ENCODE results near the gene CENPN. TPM values are rescaled to one million over a fixed set of nuclear protein-coding genes. Genes with fewer than 3 reads are reported as not detected.

CENPN gene, protein sequence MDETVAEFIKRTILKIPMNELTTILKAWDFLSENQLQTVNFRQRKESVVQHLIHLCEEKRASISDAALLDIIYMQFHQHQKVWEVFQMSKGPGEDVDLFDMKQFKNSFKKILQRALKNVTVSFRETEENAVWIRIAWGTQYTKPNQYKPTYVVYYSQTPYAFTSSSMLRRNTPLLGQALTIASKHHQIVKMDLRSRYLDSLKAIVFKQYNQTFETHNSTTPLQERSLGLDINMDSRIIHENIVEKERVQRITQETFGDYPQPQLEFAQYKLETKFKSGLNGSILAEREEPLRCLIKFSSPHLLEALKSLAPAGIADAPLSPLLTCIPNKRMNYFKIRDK
- polyA plus RNA-seq (2012; ENCODE audit: insufficient read depth, insufficient read length) = 151 TPM

DNA sequence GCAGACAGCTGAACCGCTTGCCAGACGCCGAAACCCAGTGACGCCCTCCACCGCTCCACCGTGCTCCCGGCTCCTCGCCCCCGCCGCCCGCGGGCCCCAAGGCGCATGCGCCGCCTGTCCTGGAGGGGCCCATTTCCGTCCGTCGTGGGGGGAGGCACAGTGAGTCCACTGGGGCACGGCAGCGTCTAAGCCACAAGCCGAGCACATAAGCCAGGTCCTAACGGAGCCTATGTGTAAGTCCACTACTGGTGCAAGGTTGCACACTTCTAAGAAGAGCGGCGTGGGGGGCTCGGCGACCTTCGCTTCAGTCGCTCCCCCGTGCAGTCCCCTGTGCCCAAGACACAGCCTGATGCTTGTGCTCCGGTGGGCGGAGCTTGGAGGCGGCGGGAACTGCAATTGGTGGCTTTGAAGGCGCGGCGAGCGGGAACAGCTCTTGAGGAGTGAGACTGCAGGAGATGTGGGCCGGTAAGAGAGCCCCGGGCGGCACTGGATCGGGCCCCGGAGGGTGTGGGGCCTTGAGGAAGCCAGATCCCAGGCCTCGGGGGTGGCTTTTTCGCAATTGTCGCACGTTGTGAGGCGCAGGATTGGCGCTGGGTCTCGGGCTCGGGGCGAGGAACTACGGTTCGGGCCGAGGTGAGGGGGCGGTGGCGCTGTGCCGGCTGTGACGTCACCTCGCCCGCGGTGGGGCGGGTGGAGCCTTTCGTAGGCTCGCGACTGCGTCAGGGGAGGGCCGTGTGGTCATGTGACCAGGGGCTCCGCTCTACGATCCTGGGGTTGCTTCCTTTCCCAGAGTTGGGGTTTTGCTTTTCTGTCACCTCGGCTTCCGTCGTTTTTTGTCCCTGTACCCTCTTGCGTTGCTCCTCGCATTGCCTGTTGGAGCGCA lies at the start of gene CENPN, which contains the start of gene CMC2:
CENPN (plus strand) TSS at position 402 of the 883 bp plus-strand sequence. CDS start 4,726 bp downstream, outside the sequence.
CMC2 (minus strand) TSS at position 73 of the 883 bp plus-strand sequence. CDS start 9,491 bp downstream, outside the sequence.
- peak; percentile 97 for DNase-seq (ENCODE audit: low read depth, low spot score)
- peak within 1 kb of the TSS; percentile 88 for H3K4me3 ChIP-seq (ENCODE audit: low read length)

DNA sequence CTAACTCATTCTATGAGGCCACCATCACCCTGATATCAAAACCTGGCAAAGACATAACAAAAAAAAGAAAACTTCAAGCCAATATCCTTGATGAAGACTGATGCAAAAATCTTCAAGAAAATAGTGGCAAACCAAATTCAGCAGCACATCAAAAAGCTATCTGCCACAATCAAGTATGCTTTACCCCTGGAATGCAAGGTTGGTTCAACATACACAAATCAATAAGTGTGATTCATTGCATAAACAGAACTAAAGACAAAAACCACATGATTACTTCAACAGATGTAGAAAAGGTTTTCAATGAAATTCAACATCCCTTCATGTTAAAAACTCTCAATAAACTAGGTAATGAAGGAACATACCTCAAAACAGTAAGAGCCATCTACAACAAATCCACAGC lies 48.7 kb upstream of the CENPN start:
- no peak overlapping the region for H3K4me3 ChIP-seq (ENCODE audit: low read length)
- no peak for DNase-seq (ENCODE audit: low read depth, low spot score)

DNA sequence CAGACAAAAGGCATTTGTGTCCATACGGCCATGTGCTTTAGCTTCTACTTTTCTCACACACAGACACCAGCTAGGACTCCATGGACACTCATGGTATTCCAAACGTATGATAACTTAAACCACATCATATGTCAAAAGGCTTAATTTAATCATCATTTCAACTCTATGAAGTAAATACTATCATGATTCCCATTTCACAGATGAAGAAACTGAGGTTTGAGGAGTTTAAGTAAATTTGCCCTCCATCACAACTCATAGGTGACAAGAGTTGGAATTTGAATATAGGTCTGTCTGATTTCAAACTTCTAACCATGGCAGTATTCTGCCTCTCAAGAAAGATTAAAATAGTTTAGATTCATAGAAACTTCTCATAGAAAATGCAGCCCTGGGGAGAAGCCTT lies 44.1 kb upstream of the CENPN start:
- no peak overlapping the region for H3K4me3 ChIP-seq (ENCODE audit: low read length)
- DNase-seq (ENCODE audit: low read depth, low spot score) = no peak

DNA sequence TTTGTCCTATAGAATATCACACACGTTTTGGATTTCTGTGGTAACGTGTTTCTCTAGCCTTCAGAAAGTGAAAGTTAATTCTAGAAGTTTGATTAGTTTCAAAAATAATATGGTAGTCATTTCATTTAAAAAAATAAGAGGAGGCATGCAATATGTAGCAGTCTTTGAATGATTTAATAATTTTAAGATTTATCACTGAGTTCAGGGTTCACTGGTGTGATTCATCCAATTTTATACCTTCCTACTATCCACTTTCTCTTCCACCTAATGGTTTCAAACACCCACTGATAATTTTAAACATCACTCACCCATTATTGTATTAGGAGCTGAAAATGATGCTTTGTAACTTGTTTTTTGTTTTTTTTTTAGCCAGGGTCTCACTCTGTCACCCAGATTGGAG lies 42.7 kb upstream of the CENPN start:
- no peak overlapping the region for H3K4me3 ChIP-seq (ENCODE audit: low read length)
- no peak for DNase-seq (ENCODE audit: low read depth, low spot score)

DNA sequence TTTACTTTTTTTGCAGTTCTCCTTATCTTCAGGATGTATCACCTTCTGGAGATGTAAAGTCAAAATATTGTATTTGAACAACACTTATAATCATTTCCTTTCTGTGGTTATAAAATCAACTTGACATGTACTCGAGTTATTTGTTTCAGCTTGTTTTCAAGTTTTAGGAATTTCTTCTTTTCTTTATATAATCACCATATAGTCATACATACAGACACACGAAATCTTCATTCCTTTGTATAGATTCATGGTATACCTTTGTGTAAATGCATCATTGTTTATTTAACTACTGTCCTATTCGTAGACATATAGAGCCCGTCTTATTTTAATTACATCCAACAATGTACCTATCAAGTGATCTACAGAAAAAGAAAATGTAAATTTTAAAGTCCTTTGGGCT lies 40.4 kb upstream of the CENPN start:
- DNase-seq (ENCODE audit: low read depth, low spot score) = no peak
- no peak overlapping the region for H3K4me3 ChIP-seq (ENCODE audit: low read length)

DNA sequence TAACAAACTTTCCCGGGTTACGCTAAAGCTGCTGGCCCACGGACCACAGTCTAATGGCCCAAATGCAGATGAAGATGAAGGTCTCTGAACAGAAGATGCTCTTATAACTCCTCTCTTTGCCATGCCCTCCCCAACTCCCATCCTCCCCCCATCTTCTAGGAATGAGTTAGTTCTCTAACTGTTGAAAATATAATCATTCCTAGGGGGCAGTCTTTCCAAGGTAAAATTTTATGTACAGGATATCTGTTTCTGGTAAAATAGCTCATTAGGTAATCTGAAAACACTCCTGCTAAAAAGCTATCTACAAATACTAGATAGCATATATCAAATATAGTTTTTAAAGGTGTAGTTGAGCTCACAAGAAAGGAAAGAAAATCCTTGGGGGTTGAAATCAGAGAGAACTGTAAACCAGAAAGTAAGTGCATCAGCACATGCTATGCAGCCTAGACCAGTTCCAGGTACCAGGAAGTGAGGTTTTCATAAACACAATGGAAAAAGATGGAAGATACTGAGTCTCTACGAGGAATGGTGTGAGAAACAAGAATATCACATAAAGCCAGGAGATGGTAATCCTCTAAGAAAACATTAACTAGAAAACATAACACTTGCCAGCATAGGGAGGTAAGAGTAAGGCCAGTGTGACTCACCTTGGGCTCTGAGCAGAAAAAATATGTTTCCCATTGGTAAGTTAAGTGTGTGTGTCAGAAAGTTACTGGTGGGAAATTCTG lies 38.5 kb upstream of the CENPN start:
- no peak for DNase-seq (ENCODE audit: low read depth, low spot score)
- no peak overlapping the region for H3K4me3 ChIP-seq (ENCODE audit: low read length)

DNA sequence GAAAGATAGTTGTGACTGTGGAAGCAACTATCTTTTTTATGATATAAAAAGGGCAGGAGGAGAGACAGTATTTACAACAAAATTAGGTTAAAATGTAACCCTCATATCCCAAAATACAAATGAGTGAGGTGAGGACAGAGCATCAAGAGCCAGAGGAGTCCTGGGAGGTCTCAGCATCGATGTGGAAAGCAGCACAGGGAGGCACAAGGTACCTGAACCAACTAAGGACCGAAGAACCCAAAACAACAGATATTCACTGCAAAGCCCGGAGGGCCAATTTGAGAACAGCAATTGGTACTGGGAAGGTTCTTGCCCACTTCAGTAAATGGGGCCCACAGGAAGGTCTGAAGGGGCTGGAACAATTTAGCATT lies 37.9 kb upstream of the CENPN start:
- DNase-seq (ENCODE audit: low read depth, low spot score) = no peak

DNA sequence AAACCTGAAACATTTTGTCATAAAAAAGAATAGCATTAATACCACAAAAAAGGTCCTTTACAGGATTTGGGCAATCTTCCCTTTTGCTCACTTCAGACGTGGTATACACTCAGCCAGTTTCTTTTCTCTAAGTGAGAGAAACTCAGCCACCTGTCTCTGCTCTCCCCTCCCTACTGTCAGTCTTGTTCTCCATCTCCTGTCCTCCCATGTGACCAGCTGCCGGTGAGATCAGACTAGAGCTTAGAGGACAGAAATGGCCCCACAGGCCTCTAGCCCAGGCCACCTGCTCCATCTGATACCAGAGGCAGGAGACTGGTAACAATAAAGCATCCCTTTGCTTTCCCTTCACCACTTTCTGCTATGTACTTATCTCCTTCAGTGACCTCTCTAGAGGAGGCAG lies 35.2 kb upstream of the CENPN start:
- H3K4me3 ChIP-seq (ENCODE audit: low read length) = no peak overlapping the region
- no peak for DNase-seq (ENCODE audit: low read depth, low spot score)

More for the DNA sequence above, 37.9 kb upstream of the CENPN start:
- H3K4me3 ChIP-seq (ENCODE audit: low read length) = no peak overlapping the region

DNA sequence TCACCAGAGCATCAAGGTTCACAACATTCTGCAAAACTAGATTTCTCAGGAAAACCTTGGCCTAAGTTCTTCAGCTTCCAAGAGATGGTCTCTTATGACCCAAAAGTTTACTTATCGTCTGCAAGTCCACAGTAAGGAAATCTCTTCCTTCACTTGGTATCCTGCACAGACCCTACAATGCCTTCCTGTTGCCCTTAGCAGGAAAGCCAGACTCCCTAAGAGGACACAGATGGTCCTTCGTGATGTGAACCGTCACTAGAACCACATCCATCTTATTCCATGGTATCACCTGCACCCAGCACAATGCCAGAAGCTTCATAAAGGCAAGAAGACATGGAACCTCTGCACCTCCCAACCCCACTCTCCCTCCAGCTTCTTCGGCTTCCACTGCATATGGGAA lies 34.4 kb upstream of the CENPN start:
- no peak for DNase-seq (ENCODE audit: low read depth, low spot score)
- no peak overlapping the region for H3K4me3 ChIP-seq (ENCODE audit: low read length)

DNA sequence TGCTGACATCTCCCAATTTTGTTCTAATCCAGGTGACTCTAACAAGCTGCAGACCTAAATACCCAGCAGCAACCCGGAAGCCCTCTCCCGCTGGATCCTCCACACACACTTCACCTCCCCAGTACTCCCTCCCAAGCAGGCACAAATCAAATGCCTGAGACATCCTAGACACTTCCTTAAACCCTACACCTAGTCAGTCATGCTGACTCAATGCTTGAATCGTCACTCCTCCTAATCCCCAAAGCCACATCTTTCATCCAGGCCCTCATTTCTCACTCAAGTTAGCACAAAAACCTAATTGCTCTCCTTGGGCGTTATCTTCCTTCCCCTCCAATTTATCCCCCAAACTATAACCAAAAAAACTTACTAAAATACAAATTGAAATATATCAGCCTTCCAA lies 33.0 kb upstream of the CENPN start:
- DNase-seq (ENCODE audit: low read depth, low spot score) = no peak

DNA sequence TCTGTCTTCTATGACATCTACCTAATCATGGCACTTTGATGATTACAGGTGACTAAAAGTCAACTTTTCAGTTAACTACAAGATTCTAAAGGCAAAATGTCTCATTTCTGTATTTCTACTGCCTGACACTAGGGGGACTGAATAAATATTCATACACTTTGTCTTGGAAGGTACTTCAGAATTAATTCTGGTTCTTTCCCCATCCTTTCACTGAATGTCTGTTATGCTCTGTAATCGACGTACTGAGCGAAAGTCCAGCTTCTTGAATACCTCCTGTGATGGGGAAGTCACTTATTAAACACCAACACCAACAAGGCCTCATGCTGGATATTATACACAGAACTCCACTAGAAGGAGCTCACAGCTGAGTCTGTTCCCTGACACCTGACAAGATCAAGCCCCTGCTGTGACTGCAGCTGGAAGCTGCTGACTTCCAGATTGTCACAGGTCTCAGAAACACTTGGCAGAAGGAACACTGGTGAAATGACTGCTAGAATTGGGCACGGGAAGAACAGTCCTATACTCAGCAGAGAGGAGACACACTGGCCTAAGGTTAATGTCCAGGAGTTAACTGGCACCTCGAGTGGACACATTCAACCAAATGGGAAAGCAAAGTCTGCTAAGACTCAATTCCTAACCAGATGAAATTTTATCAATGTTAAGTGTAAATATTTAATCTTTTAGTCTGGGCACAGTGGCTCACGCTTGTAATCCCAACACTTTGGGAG lies 32.2 kb upstream of the CENPN start:
- H3K4me3 ChIP-seq (ENCODE audit: low read length) = no peak overlapping the region
- no peak for DNase-seq (ENCODE audit: low read depth, low spot score)

More for the DNA sequence above, 33.0 kb upstream of the CENPN start:
- no peak overlapping the region for H3K4me3 ChIP-seq (ENCODE audit: low read length)

DNA sequence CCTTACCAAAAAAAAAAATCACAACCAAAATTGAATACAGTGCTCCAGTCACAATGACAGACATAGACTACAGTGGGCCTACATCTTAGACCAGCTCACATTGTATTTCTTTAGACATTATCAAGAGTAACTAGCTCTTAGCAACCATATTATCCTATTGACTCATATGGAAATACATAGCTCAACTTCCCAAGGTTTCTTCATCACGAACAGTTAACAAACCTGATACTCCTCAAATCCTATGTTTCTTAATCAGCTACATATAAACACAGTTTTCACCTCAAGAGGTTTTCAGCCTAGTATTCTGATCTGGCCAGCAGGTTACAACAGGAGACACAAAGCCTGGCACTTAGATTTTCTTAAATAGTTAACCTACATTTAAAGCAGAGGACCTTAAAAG lies 30.1 kb upstream of the CENPN start:
- no peak overlapping the region for H3K4me3 ChIP-seq (ENCODE audit: low read length)
- no peak for DNase-seq (ENCODE audit: low read depth, low spot score)

DNA sequence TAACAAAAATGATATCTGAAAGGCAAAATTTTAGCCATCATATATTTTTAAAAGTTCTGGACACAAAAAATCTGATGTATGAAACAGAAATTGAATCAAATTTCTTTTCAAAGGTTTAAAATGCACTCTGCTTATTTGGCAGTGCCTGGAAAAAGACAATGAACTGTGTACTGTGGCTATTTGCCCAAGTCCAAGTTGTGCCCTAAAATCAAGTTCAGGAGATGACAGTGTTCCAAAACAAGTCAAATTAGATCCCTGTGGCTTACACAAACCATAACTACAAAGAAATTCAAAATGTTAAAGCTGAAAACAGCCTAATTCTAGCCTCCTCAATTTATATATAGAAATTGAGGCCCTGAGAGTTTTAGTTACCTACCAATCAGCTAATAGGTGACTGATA lies 25.9 kb upstream of the CENPN start:
- no peak for DNase-seq (ENCODE audit: low read depth, low spot score)

DNA sequence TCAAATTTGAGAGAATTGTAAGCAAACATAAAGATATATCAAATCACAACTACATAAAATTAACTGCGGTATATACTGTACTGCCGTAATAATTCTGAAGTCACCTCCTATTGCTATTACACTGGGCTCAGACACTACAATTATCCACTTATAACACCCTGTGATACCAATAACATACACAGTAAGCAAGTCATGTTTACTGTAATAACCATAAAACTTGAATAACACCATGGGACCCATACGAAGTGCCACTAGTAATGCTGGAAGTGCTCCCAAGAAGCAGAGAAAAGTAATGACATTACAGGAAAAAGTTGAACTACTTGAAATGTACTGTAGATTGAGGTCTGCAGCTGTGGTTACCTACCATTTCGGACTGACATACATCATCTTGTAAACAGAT lies 24.4 kb upstream of the CENPN start:
- DNase-seq (ENCODE audit: low read depth, low spot score) = no peak
- H3K4me3 ChIP-seq (ENCODE audit: low read length) = no peak overlapping the region

More for the DNA sequence above, 25.9 kb upstream of the CENPN start:
- no peak overlapping the region for H3K4me3 ChIP-seq (ENCODE audit: low read length)

DNA sequence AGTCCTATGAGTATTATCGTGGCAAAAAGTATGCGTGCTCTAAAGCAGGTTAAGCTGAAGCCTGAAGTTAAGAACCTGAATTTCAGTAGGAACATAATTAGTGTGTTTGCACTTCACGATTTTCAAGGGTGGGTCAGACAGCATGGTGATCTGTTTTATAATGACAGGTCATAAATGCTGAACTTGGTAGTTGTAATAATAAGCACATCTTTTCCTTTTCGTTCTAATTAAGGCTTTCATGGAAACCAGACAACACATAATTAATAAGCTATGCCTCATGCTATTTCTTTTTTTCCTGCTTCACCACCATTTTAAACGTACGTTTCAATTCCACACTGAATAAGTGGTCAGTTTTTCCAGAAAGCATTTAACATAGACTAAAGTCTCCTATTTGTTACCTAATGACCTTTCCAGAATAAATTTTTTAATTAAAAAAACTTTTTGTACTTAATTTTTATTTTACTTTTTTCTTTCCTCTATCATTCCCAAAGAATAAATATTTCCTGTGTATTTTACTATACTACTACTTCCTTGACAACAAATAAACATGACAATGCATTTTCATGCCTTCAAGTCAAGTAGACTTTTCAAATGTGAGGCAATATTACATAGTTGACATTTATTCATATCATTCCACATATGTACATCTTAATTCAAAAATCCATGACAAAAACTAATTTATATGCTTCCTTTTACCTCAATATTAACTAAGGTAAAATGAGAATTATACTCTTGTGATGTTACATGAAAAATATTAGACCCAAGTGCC lies 22.7 kb upstream of the CENPN start:
- DNase-seq (ENCODE audit: low read depth, low spot score) = no peak
- no peak overlapping the region for H3K4me3 ChIP-seq (ENCODE audit: low read length)

DNA sequence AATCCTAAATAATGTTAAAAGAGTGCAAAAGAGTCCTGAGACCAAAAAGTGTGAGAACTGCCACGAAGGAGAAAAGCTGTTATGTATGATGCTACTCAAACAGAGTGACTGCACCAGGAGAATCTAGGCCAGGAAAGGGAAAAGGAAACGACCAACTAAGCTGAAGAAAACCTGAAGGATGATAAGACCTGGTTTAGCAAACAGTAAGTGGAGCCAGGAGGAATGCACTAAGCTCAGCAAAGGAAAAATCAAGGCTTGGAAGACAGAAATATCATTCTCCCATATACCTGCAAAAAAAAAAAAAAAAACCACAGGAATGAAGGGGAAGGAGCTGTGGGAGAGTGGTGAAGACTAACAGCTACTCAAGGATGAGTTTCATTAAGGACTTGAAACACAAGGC lies 21.4 kb upstream of the CENPN start:
- DNase-seq (ENCODE audit: low read depth, low spot score) = no peak
- H3K4me3 ChIP-seq (ENCODE audit: low read length) = no peak overlapping the region

DNA sequence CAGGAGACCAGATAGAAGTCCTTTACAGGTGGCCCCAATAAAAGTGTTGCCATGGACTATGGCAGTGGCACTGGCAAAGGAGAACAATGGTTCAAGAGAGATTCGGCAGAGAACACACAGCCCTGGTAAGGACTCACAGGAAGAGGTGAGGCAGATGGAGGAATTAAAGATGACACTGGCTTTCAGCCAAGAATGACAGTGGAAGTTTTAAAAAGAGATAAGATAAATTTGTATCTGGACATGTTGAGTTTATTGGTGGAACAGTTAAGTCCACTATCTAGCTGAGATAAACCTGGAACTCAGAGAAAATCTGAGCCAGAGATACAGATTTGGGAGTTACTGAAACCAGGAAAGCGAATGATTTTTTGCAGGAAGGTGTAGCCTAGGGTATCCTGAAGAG lies 20.5 kb upstream of the CENPN start:
- no peak for DNase-seq (ENCODE audit: low read depth, low spot score)
- no peak overlapping the region for H3K4me3 ChIP-seq (ENCODE audit: low read length)

DNA sequence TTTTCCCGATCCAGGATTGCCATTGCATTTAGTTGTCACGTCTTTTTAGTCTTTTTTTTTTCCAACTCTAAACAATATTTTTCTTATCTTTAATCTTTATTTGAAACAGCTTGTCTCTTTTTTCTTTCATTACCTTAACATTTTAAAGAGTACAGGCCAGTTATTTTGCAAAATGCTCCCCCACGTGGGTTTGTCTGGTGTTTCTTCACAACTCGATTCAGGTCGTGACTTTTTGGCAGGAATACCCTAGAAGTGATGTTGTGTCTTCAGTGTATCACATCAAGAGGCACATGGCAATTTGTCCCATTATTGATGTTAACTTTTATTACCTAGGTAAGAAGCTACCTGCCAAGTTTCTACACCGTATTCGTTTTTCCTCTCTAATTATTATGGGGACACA lies 18.3 kb upstream of the CENPN start:
- no peak for DNase-seq (ENCODE audit: low read depth, low spot score)
- H3K4me3 ChIP-seq (ENCODE audit: low read length) = no peak overlapping the region

All from Jurkat, Clone E6-1 (cell line).